Endothelial cell of hepatic sinusoid (primary cell): ENCODE measurements around the gene CDK11A.
"Not testable (repeated sequence)": the region's sequence is repeated elsewhere in the genome, so short reads cannot be mapped to it uniquely, and the experiment has no call there.

Source experiments
- in situ Hi-C: cut with HindIII; loops from 2 replicates; pipeline ENCODE4 v1.10.0; 2017; ENCODE audit warnings: low sequenced_read_pairs

The CDK11A gene

DNA sequence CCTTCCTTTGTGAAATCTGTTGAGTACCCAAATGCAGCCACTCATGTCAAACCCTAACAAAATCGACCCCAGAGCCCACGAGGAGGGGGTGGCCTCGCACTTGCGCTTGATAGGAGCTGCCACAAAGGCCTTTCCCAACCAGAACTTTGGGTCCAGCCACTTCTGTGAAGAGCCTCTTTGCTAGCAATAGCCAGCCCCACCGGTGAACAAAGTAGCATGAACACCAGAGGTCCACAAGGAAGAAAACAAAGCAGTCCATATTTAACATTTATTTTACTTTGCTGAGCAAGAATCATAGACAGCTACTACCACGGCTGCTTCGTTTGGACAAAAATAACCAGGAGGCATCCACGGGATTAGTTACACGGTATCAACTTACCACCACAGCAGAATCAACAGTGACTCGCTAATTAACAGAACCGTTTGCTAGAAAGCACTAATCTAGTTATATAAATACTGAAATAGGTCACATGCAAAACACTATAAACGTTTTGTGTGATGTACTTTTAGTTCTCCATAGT, 3.0 kb upstream of the CDK11A start:
- in situ Hi-C loops, result not testable (repeated sequence)

- in situ Hi-C loops, result not testable (repeated sequence)
Observed at GRCh38 chr1:1726088-1726487, 1.9 kb upstream of the CDK11A start.

- in situ Hi-C loops, result no loop called here
Observed at GRCh38 chr1:1721201-1721600, 3.0 kb downstream of the CDK11A start.

DNA sequence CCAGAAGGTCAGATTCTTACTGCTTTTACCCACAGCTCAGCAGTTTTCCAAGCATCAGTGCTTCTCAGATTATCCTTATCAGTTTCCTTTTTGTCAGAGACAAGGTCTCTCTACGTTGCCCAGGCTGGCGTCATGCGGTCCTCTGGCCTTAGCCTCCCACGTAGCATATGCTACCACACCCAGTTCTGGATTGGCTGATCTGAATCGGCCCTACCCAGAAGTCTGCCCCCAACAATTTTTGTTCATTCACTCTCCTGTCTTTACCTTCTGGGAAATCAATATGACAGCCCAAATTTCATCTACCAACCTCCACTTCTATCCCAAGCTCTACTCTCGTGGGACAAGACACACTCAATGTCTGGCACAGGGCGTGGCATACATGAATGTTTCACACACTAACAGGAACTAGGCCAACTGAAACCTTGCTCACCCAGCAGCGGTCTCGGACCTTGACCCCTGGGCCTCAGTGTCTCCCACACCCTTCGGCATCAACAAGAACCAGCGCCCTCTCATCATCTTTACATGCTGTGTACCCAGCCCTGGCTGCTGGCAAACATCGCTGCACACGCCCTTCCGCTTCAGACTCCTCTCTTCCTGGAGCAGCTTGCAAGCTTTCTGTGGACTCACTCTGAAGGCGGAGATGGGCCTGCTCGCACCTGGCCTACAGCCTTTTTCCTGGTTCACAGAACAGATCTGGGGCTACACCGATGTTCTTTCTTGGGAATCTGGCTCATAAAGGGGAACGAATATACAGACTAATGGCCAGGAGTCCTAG, 8.9 kb downstream of the CDK11A start:
- in situ Hi-C loops, result not testable (repeated sequence)

DNA sequence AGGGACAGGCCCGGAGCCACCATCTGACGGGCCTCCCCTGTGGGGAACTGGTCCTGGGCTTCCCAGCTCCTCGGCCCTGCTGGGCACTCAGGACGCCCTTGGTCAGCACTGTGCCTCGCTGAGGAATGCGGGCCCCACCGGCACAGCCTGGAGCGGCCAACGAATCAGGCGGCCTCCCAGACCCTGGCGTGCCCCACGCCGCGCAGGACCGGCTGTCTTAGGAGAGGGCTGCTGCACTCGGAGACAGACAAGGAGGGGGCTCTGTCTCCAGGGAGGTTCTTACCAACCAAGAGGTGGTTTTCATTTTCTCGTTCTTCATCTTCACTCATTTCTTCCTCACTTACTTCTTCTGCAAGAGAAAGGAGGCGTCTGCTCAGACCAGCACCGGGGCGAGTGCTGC, 16.3 kb downstream of the CDK11A start:
- in situ Hi-C loops, result not testable (repeated sequence)

- in situ Hi-C loops, result not testable (repeated sequence)
Observed at GRCh38 chr1:1707241-1707640, 16.9 kb downstream of the CDK11A start.

GRCh38 chr1:1705623-1706022, 18.5 kb downstream of the CDK11A start:
- in situ Hi-C loops, result not testable (repeated sequence)

GRCh38 chr1:1704284-1704957, 19.7 kb downstream of the CDK11A start:
- in situ Hi-C loops, result not testable (repeated sequence)

DNA sequence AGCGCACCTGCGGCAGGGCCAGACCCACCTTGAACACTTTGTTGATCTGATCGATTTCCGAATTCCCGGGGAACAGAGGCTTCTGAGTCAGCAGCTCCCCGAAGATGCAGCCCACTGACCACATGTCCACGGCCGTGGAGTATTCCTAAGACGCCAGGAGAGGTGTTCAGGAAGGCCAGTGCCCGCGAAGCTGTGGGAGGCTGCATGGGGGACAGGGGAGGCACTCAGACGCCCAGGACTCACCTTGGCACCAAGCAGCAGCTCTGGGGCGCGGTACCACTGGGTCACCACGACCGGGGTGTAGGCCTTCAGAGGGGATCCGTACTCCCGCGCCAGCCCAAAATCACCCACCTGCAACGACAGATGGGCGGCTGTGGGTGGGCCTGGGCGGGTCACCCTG, 20.4 kb downstream of the CDK11A start:
- in situ Hi-C loops, result no loop called here

- in situ Hi-C loops, result not testable (repeated sequence)
Observed at GRCh38 chr1:1702506-1702905, 21.7 kb downstream of the CDK11A start.

DNA sequence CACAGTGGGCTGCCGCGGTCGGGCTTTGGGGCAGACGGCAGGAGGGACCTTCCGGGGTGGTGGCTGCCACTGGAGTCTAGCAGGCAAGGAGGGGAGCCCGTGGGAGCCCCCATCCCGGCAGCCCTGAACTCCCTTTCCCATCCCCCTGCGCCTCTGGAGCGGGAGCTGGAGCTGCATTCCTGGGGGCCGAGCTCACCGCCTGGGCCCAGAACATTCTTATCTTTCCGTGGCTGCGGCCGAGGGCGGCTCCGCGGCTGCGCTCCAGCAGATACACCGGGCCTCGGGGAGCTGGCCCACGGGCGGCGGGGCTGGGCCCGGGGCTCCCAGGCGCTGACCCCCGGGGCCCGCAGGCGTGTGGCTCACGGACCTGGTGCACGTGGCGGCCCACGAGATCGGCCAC, 23.6 kb downstream of the CDK11A start:
- in situ Hi-C loops, result not testable (repeated sequence)

DNA sequence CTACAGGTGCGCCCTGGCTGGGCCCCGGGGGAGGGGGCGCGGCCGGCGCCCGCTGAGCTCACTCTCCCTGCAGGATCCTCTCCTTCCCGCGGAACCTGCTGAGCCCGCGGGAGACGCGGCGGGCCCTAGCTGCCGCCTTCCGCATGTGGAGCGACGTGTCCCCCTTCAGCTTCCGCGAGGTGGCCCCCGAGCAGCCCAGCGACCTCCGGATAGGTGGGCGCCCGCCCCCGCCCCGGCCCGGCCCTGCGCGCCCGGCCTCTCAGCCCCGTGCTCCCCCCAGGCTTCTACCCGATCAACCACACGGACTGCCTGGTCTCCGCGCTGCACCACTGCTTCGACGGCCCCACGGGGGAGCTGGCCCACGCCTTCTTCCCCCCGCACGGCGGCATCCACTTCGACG, 24.1 kb downstream of the CDK11A start:
- in situ Hi-C loops, result not testable (repeated sequence)

- in situ Hi-C loops, result not testable (repeated sequence)
Observed at GRCh38 chr1:1699061-1699460, 25.1 kb downstream of the CDK11A start.

DNA sequence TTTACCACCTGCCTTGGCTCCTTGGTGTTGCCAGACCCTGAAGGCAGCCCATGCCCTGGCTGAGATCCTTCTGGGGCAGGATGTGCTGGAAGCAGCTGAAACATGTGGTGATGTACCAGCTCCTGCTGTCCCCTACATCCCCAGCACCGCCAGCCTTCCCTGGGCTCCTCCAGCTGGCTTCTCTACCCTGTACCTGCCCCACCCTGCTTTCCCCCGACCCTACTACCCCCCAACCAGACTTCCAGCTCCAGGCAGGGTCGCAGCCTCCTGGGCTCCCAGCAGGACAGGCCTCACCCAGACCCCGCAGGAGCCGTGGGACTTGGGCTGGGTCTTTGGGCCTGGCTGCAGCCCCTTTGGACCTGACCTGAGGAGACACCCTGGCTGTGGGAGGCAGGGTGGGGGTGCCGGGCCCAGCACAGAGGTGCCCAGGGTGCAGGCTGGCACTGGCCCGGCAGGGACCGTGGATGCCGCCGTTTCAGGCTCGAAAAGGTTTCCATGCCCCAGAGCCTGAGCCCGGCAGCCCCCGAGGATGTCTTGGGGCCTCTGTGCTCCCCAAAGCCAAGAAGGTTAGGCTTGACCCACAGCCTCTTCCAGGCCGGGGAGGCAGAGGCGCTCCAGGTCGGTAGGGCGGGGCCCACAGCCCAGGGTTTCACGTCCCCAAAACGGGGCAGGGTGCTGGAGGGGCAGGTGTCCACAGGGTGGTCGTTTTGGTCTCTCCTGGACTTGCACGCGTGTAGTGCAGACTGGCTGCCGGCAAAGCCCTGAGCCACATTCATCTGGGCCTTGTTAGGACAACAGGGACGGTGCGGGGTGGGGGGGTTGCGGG, 26.6 kb downstream of the CDK11A start:
- in situ Hi-C loops, result not testable (repeated sequence)

DNA sequence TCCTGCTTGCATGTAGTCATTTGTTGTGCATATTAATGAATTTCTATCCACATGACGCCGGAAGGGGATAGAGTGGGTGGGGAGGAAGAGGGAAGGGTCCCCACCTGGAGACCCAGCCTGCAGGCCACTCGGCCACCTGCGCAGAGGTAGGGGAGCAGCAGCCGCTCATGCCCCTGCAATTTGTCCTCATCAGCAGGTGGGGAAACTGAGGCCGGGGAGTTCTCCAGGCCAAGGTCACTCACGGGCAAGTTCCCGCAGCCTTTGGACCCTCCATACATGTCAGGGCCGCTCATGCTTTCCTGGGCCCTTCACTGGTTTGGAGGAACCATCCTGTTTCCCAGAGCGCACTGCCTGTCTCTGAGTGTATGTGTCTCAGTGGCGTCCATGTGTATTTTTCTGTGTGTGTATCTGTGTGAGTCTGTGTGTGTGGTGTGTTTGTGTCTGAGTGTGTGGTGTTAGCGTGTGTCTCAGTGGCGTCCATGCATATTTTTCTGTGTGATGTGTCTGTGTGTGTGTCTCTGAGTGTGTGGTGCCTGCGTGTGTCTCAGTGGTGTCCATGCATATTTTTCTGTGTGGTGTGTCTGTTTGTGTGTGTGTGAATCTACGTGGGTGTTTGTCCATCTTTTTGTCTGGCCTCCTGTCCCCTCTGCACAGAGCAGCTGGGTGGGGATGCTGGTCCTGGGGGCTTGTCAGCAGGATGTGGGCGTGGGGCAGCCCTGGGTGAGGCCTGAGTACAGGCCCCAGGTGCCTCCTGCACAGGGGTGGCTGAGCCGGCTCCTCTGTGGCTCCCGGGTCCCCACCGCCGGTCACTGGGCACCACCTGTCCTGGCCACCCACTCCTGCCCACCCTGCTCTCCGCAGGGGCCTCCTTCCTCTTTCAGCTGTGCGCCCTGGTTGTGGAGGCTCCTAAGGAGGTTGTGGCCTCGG, 27.5 kb downstream of the CDK11A start:
- in situ Hi-C loops, result not testable (repeated sequence)

DNA sequence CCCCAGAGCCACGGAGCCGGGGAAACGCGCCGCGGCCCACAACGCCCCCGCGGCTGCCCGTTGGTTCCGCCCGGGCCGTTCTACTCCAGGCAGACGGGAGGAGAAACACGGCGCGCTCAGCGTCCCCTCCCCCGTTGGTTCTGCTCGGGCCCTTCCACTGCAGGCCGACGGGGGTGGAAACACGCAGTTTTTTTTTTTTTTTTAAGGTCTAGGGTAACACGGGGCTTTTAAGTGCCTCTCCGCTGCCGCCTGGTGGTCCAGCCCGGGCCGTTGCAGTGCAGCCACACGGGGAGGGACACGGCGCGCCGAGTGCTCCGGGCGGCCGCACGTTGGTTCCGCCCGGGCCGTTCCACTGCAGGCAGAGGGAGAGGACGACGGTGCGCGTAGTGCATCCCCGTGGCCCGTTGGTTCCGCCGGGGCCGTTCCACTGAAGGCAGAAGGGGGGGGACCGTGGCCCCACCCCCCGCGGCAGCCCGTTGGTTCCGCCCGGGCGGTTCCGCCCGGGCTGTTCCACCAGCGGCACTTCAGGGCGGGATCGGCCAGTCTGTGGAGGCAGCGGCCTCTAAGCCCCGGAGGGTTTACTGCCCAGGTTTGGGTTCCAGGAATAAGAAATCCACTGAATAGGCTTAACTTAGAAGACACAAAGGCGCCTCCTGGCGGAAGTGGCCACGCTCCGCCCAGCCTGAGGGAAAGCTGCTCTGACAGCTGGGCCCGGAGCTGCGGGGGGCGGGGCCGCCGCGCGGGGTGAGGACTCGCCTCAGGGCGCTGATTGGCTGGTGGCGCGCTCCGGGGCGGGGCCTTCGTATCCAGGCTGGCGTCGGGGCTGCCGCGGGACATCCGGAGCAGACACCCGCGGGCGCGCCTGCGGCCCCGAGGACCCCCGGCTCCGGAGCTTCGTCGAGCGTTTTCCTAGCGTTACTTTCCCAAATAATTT, 31.2 kb downstream of the CDK11A start, which contains the start of gene SLC35E2B:
TSS of gene SLC35E2B (minus strand) at position 82 of the 934 bp plus-strand sequence. CDS start 16,096 bp downstream, outside the sequence.
- in situ Hi-C loops, result not testable (repeated sequence)

DNA sequence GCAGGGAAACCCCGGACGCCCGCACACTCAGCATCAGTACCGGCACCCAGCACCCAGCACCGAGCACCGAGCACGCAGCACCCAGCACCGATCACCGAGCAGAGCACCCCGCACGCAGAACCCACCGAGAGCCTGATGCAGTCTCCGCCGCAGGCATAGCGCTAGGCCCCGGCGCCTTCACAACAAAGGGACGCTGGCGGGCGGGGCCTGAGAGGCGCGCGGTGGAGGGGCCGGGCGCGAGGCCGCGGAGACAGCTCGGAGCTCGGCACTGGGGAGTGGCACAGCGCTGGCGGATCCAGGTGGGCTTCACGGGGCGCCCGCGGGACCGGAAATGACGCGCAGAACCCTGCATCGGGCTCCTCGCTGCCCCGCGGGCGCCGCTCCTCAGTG, 31.8 kb downstream of the CDK11A start:
- in situ Hi-C loops, result not testable (repeated sequence)

- in situ Hi-C loops, result not testable (repeated sequence)
Observed at GRCh38 chr1:1691443-1691842, 32.7 kb downstream of the CDK11A start.

DNA sequence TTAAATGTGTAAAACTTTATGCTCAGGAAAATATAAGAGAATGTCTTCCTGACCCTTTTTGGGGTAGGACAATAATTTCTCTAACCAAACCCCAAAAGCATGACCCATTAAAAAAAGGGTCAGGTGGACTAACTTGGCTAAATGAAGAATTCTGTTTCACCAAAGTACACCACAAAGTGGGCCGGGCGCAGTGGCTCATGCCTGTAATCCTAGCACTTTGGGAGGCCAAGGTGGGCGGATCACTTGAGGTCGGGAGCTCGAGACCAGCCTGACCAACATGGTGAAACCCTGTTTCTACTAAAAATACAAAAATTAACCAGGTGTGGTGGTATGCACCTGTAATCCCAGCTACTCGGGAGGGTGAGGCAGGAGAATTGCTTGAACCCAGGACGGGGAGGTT, 34.6 kb downstream of the CDK11A start:
- in situ Hi-C loops, result not testable (repeated sequence)
